Stomach (tissue), 9 donors: Measurements from ENCODE around the gene PRDM16. TPM values are rescaled to one million over a fixed set of nuclear protein-coding genes. Genes with fewer than 3 reads are reported as not detected.

Source experiments
- DNase-seq, 2 donors: peaks; one replicate each; pipeline versions ENCODE4 v3.0.0 to v3.0.0-alpha.2; 2013 to 2019
- H3K27ac ChIP-seq, 5 donors: fragments of 200-600 bp in 4 of 5; sonication (generic) in 4 of 5; one replicate each; pipeline ENCODE4 v1.5.1; 2013 to 2019; ENCODE audit warnings: mild to moderate bottlenecking in 1 of 5, moderate library complexity in 1 of 5
- H3K27me3 ChIP-seq, 3 donors: fragments of 200-600 bp; sonication (generic); one replicate each; pipeline ENCODE4 v1.5.1; 2017 to 2019; ENCODE audit warnings: mixed run types in 1 of 3
- H3K36me3 ChIP-seq, 4 donors: fragments of 200-600 bp; sonication (generic); 1 replicate in 3 of 4; 2 replicates in 1 of 4; pipeline ENCODE4 v1.5.1; 2016 to 2019
- H3K4me1 ChIP-seq, 4 donors: fragments of 200-600 bp; sonication (generic); one replicate each; pipeline ENCODE4 v1.5.1; 2016 to 2019
- H3K4me3 ChIP-seq, 4 donors: fragments of 200-600 bp; sonication (generic) in 3 of 4; one replicate each; pipeline ENCODE4 v1.5.1; 2016 to 2019; ENCODE audit warnings: mild to moderate bottlenecking in 1 of 4
- H3K9me3 ChIP-seq, 4 donors: fragments of 200-600 bp; sonication (generic); one replicate each; pipeline ENCODE4 v1.5.1; 2016 to 2019
- CTCF ChIP-seq, 7 experiments: fragments of 450-650 bp in 4 of 7; fragments of 200-600 bp in 3 of 7; sonication (generic) in 3 of 7; IDR thresholded peaks; one replicate each; pipeline ENCODE4 v1.5.1; 2016 to 2019; ENCODE audit warnings: antibody characterized with exemption in 7 of 7, control low read depth in 2 of 7, mild to moderate bottlenecking in 1 of 7
- EP300 ChIP-seq: sonication (generic); formaldehyde crosslinking; IDR thresholded peaks from one replicate; pipeline ENCODE4 v1.6.1; 2017; ENCODE audit warnings: antibody characterized with exemption
- POLR2A ChIP-seq, 4 donors: fragments of 450-650 bp; IDR thresholded peaks; one replicate each; pipeline ENCODE4 v1.6.1; 2016; ENCODE audit warnings: antibody characterized with exemption in 4 of 4, control low read depth in 2 of 4, mild to moderate bottlenecking in 1 of 4, moderate library complexity in 1 of 4
- POLR2AphosphoS5 ChIP-seq, 3 donors: sonication (generic); formaldehyde crosslinking; IDR thresholded peaks; one replicate each; pipeline ENCODE4 v1.6.1; 2016; ENCODE audit warnings: antibody characterized with exemption in 3 of 3
- WGBS, 5 donors: extraction: QIAGEN DNeasy Blood & Tissue Kit in 3 of 5; methylation state at CpG; one replicate each; pipeline versions ENCODE4 v1.1.5 to v1.1.7; 2013 to 2018; 5-methylcytosine and 5-hydroxymethylcytosine counted together
- intact Hi-C: fragments of 100-400 bp; cut with DNase I; formaldehyde crosslinking; loops from one replicate; pipeline ENCODE4 v1.15.1; 2023; ENCODE audit warnings: low total_unique reads
- polyA plus RNA-seq, 3 donors: library from polyadenylated mRNA; stranded (reverse); fragments of 200-250 nt; gene quantifications; one replicate each; pipeline ENCODE4 v1.2.3, GENCODE V29; 2013
- total RNA-seq, 5 donors: library from RNA; depleted of rRNA; stranded (reverse); fragments of >200 nt; gene quantifications; one replicate each; pipeline versions ENCODE4 v1.1.0 to v1.2.3, GENCODE V29; 2014 to 2016
- donor health status: healthy with polysubstance abuse.
- donor health status: Bipolar disorder and iron deficiency.
- donor health status: healthy.

Gene PRDM16
- total and polyA plus RNA-seq, 8 donors = 0.29 to 222 (median 15.8) TPM

DNA sequence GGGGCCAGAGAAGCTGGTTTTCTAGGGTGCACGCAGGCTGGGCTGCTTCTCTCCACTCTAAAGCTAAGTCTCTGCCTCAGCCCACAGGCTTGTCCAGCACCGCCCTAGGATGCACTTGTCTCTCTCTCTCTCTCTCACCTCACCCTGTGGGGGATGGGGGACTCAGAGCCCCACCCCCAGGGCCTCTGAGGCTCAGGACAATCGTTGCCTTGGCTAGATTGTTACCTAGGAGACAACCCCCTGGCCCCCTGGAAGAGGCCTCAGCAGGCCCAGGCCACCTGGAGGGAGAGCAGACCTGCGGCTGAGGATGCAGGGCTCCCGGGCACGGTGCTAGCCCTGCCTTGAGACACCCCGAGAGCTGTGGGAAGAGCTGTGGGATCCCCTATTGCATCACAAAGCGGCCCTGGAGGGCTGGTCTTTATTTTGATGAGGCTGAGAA is 47.8 kb upstream of the PRDM16 start, which contains the start of gene ACTRT2:
Gene ACTRT2, plus strand, starts transcription at position 235 of the 439 bp plus-strand sequence. CDS start 220 bp downstream, outside the sequence.
- Histone ChIP-seq H3K27me3 (peaks cover 0 to 48% (median 0%) of the 10 kb centered on the region in 3 donors), H3K27ac (no peak within 1 kb of the TSS), H3K9me3 (no peaks in the 10 kb centered on the region), H3K36me3 (no peaks in the 10 kb centered on the region), H3K4me1 (no peaks in the 10 kb centered on the region), H3K4me3 (no peak within 1 kb of the TSS)
- 58 to 66% (median 63%) methylated on average over 3 to 8 of the region's 8 CpGs for WGBS, 5 donors
- TF ChIP-seq EP300 = no peak
- TF ChIP-seq CTCF (IDR thresholded peaks at IDR 0.05) = no peak
- TF ChIP-seq POLR2AphosphoS5 (IDR thresholded peaks at IDR 0.05) = no peak
- no peak for TF ChIP-seq POLR2A (IDR thresholded peaks at IDR 0.05)
- intact Hi-C loops = no loop called here
- DNase-seq = no peak

DNA sequence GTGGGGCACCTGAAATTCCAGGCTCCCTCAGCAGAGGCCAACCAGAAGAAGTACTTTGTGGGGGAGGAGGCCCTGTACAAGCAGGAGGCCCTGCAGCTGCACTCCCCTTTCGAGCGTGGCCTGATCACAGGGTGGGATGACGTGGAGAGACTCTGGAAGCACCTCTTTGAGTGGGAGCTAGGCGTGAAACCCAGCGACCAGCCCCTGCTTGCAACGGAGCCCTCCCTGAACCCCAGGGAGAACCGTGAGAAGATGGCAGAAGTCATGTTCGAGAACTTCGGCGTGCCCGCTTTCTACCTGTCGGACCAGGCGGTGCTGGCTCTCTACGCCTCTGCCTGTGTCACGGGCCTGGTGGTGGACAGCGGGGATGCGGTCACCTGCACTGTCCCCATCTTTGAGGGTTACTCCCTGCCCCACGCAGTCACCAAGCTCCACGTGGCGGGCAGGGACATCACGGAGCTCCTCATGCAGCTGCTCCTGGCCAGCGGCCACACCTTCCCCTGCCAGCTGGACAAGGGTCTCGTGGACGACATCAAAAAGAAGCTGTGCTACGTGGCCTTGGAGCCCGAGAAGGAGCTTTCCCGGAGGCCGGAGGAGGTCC is 47.1 kb upstream of the PRDM16 start:
- 89 to 93% (median 92%) methylated on average over 28 of the region's 28 CpGs for WGBS, 5 donors
- intact Hi-C loops = no loop called here
- Histone ChIP-seq H3K27ac (no peak overlapping the region), H3K36me3 (no peaks in the 10 kb centered on the region), H3K9me3 (no peaks in the 10 kb centered on the region), H3K4me1 (no peaks in the 10 kb centered on the region), H3K27me3 (peaks cover 0 to 44% (median 0%) of the 10 kb centered on the region in 3 donors), H3K4me3 (no peak overlapping the region)
- no peak for TF ChIP-seq CTCF (IDR thresholded peaks at IDR 0.05)
- no peak for TF ChIP-seq EP300
- no peak for TF ChIP-seq POLR2AphosphoS5 (IDR thresholded peaks at IDR 0.05)
- TF ChIP-seq POLR2A (IDR thresholded peaks at IDR 0.05) = no peak
- DNase-seq = no peak

DNA sequence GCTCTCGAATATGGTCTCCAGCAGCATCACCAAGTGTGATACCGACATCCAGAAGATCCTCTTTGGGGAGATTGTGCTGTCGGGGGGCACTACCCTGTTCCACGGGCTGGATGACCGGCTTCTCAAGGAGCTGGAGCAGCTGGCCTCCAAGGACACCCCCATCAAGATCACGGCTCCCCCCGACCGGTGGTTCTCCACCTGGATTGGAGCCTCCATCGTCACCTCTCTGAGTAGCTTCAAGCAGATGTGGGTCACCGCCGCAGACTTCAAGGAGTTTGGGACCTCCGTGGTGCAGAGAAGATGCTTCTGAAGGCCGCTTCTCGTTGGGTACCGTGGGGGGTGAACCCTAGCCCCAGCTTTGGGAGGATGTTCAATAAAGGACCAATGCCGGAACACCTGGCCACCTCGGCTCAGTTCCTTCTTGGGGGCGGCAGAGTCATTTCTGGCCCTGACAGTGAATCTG is 46.5 kb upstream of the PRDM16 start:
- peaks cover 0 to 41% (median 0%) of the 10 kb centered on the region in 3 donors for H3K27me3 ChIP-seq
- no peak for DNase-seq
- no peaks in the 10 kb centered on the region for H3K36me3 ChIP-seq
- 90 to 96% (median 92%) methylated on average over 14 to 18 of the region's 18 CpGs for WGBS, 5 donors
- no peak overlapping the region for H3K4me3 ChIP-seq
- H3K4me1 ChIP-seq = no peaks in the 10 kb centered on the region
- H3K27ac ChIP-seq = no peak overlapping the region
- intact Hi-C loops = no loop called here
- no peaks in the 10 kb centered on the region for H3K9me3 ChIP-seq
- no peak for TF ChIP-seq POLR2A (IDR thresholded peaks at IDR 0.05)
- no peak for TF ChIP-seq CTCF (IDR thresholded peaks at IDR 0.05)
- TF ChIP-seq POLR2AphosphoS5 (IDR thresholded peaks at IDR 0.05) = no peak
- no peak for TF ChIP-seq EP300

GRCh38 chr1:3022976-3023375 is 46.0 kb upstream of the PRDM16 start:
- 59 to 67% (median 63%) methylated on average over 14 of the region's 14 CpGs for WGBS, 5 donors
- H3K36me3 ChIP-seq = no peaks in the 10 kb centered on the region
- H3K9me3 ChIP-seq = no peaks in the 10 kb centered on the region
- TF ChIP-seq POLR2AphosphoS5 (IDR thresholded peaks at IDR 0.05) (no peak), POLR2A (IDR thresholded peaks at IDR 0.05) (no peak), CTCF (IDR thresholded peaks at IDR 0.05) (no peak), EP300 (no peak)
- DNase-seq = no peak
- no peak overlapping the region for H3K4me3 ChIP-seq
- H3K27ac ChIP-seq = no peak overlapping the region
- intact Hi-C loops = no loop called here
- H3K4me1 ChIP-seq = no peaks in the 10 kb centered on the region
- peaks cover 0 to 41% (median under 1%) of the 10 kb centered on the region in 3 donors for H3K27me3 ChIP-seq
